ENCODE results near the gene C2orf49. TPM values are rescaled to one million over a fixed set of nuclear protein-coding genes. Genes with fewer than 3 reads are reported as not detected.

C2orf49 gene
- total and polyA plus RNA-seq, 2 donors (not counting 3 experiments of a cell fraction or from before 2014, with no cell fraction given), result 4.6 to 15.0 TPM

DNA sequence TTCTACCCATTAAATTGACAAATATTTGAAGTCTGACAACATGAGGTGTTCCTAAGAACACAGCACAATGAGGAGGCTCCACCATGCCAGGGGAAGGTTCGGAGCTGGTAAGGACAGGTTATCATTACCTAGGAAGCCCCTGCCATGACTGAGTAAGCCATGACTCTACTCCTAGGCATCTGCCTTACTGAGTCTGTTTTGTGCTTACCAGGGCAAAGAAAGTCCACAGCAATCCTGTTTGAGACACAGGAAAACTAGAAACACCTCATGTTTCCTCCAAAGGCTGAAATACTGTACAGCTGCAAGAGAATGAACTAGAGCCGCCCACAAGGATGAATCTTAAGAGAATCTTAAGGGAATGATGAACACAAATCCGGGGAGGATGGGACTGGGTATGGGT lies 19.4 kb upstream of the C2orf49 start:
- Histone ChIP-seq H3K36me3 (ENCODE audit: control insufficient read depth in 2 of 2, extremely low read depth in 1 of 2, insufficient read depth in 2 of 2, low read length in 2 of 2) (no peaks in the 10 kb centered on the region), H3K4me3 (replicated peaks in 1 of 3; ENCODE audit: insufficient read depth in 1 of 3, low read depth in 1 of 3, low read length in 3 of 3) (no peak overlapping the region), H3K79me2 (ENCODE audit: control insufficient read depth, insufficient read depth, low read length) (peaks cover 75% of the 10 kb centered on the region), H3K9me1 (replicated peaks; ENCODE audit: control insufficient read depth, extremely low read depth, insufficient read depth, low read length) (no peaks in the 10 kb centered on the region), H3K9ac (replicated peaks; ENCODE audit: extremely low read depth, insufficient read depth, low read length) (no peak overlapping the region), H3K27ac (ENCODE audit: insufficient read depth, low read depth, low read length) (peak overlapping the region; percentile 2), H4K20me1 (replicated peaks; ENCODE audit: control insufficient read depth, extremely low read depth, insufficient read depth, low read length) (no peaks in the 10 kb centered on the region), H3K27me3 (ENCODE audit: control insufficient read depth in 2 of 2, insufficient read depth in 2 of 2, low read length in 2 of 2) (no peaks in the 10 kb centered on the region), H3K4me2 (ENCODE audit: insufficient read depth, low read length) (no peak overlapping the region), H3K9me3 (replicated peaks; ENCODE audit: control insufficient read depth, insufficient read depth, low read length) (no peaks in the 10 kb centered on the region), H2AFZ (ENCODE audit: low read depth, low read length) (no peak overlapping the region), H3K4me1 (ENCODE audit: control insufficient read depth, extremely low read depth, insufficient read depth, low read length) (peaks cover 7% of the 10 kb centered on the region)
- peak; percentile 39 for DNase-seq (ENCODE audit: low read depth, low spot score)
- POLR2A ChIA-PET, result no interaction called here
- no TSS peak for BruUV-seq (replicated peaks)
- CTCF ChIA-PET, result interaction anchor here (2.2 kb wide), 1 partner anchor 23 kb away, joined by 8 read pairs; no protein-coding TSS in a partner anchor
- TF ChIP-seq MYC (IDR thresholded peaks at IDR 0.05; ENCODE audit: low read depth, low read length), result no peak
- no peak for TF ChIP-seq EZH2 (IDR thresholded peaks at IDR 0.05; ENCODE audit: borderline replicate concordance, low read depth, low read length, severe bottlenecking)
- TF ChIP-seq GATA2 (IDR thresholded peaks at IDR 0.05; ENCODE audit: insufficient read depth, insufficient read length, low read depth, low read length), result no peak
- no peak for TF ChIP-seq POLR2A (IDR thresholded peaks at IDR 0.05; ENCODE audit: low read depth, low read length)
- TF ChIP-seq CTCF (IDR thresholded peaks at IDR 0.05; ENCODE audit: extremely low read depth in 1 of 2, insufficient read depth in 1 of 2, low read depth in 1 of 2, low read length in 2 of 2), result no peak
- dilution Hi-C loops (cut with MboI; ENCODE audit: extremely low pct_ligation_motif_present, low sequenced_read_pairs), result no loop called here
- FAIRE-seq, result peak; percentile 4
- intact Hi-C loops (cut with micrococcal nuclease), result no loop called here

DNA sequence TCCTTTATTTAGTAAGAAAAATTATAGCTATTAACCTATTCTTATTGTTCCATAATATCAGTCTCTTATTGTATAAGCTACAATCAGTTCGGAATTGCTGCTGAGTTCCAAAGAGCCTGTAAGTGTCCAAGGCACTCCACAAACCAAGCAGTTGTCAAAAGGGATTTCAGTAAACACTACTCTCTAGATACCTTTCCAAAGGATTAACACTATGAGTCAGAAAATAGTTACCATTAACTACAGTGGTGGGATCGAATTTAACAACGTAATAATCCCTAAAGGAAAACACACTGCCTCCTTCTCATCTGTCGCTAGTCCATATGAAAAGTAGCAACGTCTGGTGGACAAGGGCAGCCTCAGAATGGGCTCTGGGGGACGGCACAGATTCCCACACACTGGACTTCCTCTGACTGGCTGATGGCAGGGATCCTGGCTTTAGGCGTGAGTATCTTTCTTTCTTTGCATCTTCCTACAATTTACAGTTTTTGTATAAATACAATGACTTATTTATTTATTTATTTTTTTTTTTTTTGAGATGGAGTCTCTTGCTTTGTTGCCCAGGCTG lies 16.6 kb upstream of the C2orf49 start:
- FAIRE-seq, result no peak

More for the DNA sequence above, 16.6 kb upstream of the C2orf49 start:
- ChIA-PET POLR2A (no interaction called here), CTCF (interaction anchor here (1.3 kb wide), 1 partner anchor 26 kb away, joined by 10 read pairs; no protein-coding TSS in a partner anchor)
- Histone ChIP-seq H3K27ac (ENCODE audit: insufficient read depth, low read depth, low read length) (no peak overlapping the region), H3K36me3 (ENCODE audit: control insufficient read depth in 2 of 2, extremely low read depth in 1 of 2, insufficient read depth in 2 of 2, low read length in 2 of 2) (no peaks in the 10 kb centered on the region), H3K9ac (replicated peaks; ENCODE audit: extremely low read depth, insufficient read depth, low read length) (no peak overlapping the region), H3K4me1 (ENCODE audit: control insufficient read depth, extremely low read depth, insufficient read depth, low read length) (peaks cover 31% of the 10 kb centered on the region), H4K20me1 (replicated peaks; ENCODE audit: control insufficient read depth, extremely low read depth, insufficient read depth, low read length) (no peaks in the 10 kb centered on the region), H3K4me2 (ENCODE audit: insufficient read depth, low read length) (no peak overlapping the region), H3K9me1 (replicated peaks; ENCODE audit: control insufficient read depth, extremely low read depth, insufficient read depth, low read length) (no peaks in the 10 kb centered on the region), H3K9me3 (replicated peaks; ENCODE audit: control insufficient read depth, insufficient read depth, low read length) (no peaks in the 10 kb centered on the region), H3K79me2 (ENCODE audit: control insufficient read depth, insufficient read depth, low read length) (peaks cover 79% of the 10 kb centered on the region), H2AFZ (ENCODE audit: low read depth, low read length) (no peak overlapping the region), H3K27me3 (ENCODE audit: control insufficient read depth in 2 of 2, insufficient read depth in 2 of 2, low read length in 2 of 2) (no peaks in the 10 kb centered on the region), H3K4me3 (replicated peaks in 1 of 3; ENCODE audit: insufficient read depth in 1 of 3, low read depth in 1 of 3, low read length in 3 of 3) (no peak overlapping the region)
- BruUV-seq (replicated peaks), result no TSS peak
- no peak for DNase-seq (ENCODE audit: low read depth, low spot score)
- dilution Hi-C loops (cut with MboI; ENCODE audit: extremely low pct_ligation_motif_present, low sequenced_read_pairs) (no loop called here), intact Hi-C loops (cut with micrococcal nuclease) (loop anchor here (10.0 kb wide), 1 partner anchor 874 kb away; the partner anchor contains the start of gene UXS1)
- TF ChIP-seq MYC (IDR thresholded peaks at IDR 0.05; ENCODE audit: low read depth, low read length), result no peak
- TF ChIP-seq, protein P1, sequence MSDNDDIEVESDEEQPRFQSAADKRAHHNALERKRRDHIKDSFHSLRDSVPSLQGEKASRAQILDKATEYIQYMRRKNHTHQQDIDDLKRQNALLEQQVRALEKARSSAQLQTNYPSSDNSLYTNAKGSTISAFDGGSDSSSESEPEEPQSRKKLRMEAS (IDR thresholded peaks at IDR 0.05; ENCODE audit: insufficient read depth, insufficient read length), result no peak
- TF ChIP-seq POLR2A (IDR thresholded peaks at IDR 0.05; ENCODE audit: low read depth, low read length), result no peak
- no peak for TF ChIP-seq EZH2 (IDR thresholded peaks at IDR 0.05; ENCODE audit: borderline replicate concordance, low read depth, low read length, severe bottlenecking)
- TF ChIP-seq JUN (IDR thresholded peaks at IDR 0.05; ENCODE audit: borderline replicate concordance, insufficient read depth, insufficient read length, low read depth), result no peak
- TF ChIP-seq CTCF (IDR thresholded peaks at IDR 0.05; ENCODE audit: extremely low read depth in 1 of 2, insufficient read depth in 1 of 2, low read depth in 1 of 2, low read length in 2 of 2), result no peak
- no peak for TF ChIP-seq FOS (IDR thresholded peaks at IDR 0.05; ENCODE audit: borderline replicate concordance, insufficient read depth, low read length)
- no peak for TF ChIP-seq GATA2 (IDR thresholded peaks at IDR 0.05; ENCODE audit: insufficient read depth, insufficient read length, low read depth, low read length)
- TF ChIP-seq POLR2AphosphoS5 (IDR thresholded peaks at IDR 0.05; ENCODE audit: insufficient read depth, low read depth, low read length), result no peak

Measured in endothelial cell of umbilical vein (primary cell).